Endodermal cell (in vitro differentiated cells): ENCODE data around the gene PDE10A. TPM values are rescaled to one million over a fixed set of nuclear protein-coding genes. Genes with fewer than 3 reads are reported as not detected.

Experiments
- DNase-seq: peaks from one replicate; pipeline ENCODE4 v3.0.0-alpha.2; 2017
- H3K27ac ChIP-seq: 2 replicates; pipeline ENCODE4 v1.5.1; 2013; ENCODE audit warnings: mild to moderate bottlenecking, low read depth, low read length, moderate library complexity
- H3K27me3 ChIP-seq: 2 replicates; pipeline ENCODE4 v1.6.1; 2013; ENCODE audit warnings: mild to moderate bottlenecking, low read length, moderate library complexity; ENCODE audit not compliant: insufficient read depth, control insufficient read depth, poor library complexity, severe bottlenecking
- H3K36me3 ChIP-seq: 2 replicates; pipeline ENCODE4 v1.7.0; 2013; ENCODE audit warnings: mild to moderate bottlenecking, low read length, moderate library complexity; ENCODE audit not compliant: control insufficient read depth, insufficient read depth
- H3K4me1 ChIP-seq: one replicate; pipeline ENCODE4 v1.7.0; 2013; ENCODE audit warnings: low read length; ENCODE audit not compliant: control insufficient read depth, insufficient read depth
- H3K4me3 ChIP-seq: 2 replicates; pipeline ENCODE4 v1.5.1; 2013; ENCODE audit warnings: mild to moderate bottlenecking, low read length, moderate library complexity
- H3K9ac ChIP-seq: 2 replicates; pipeline ENCODE4 v1.6.1; 2013; ENCODE audit warnings: mild to moderate bottlenecking, low read length, moderate library complexity; ENCODE audit not compliant: poor library complexity, severe bottlenecking; ENCODE audit errors: extremely low read depth
- H3K9me3 ChIP-seq: 2 replicates; pipeline ENCODE4 v1.6.1; 2013; ENCODE audit warnings: mild to moderate bottlenecking, low read length, moderate library complexity; ENCODE audit not compliant: control insufficient read depth
- H3K27ac Mint-ChIP-seq: 2 replicates; pipeline ENCODE4 v1.8.0; 2020; ENCODE audit warnings: mixed read lengths
- H3K27me3 Mint-ChIP-seq: 2 replicates; pipeline ENCODE4 v1.8.0; 2021; ENCODE audit warnings: mild to moderate bottlenecking, mixed read lengths; ENCODE audit not compliant: insufficient read depth
- H3K36me3 Mint-ChIP-seq: 2 replicates; pipeline ENCODE4 v1.8.0; 2020; ENCODE audit warnings: low read depth, mixed read lengths
- H3K4me1 Mint-ChIP-seq: 2 replicates; pipeline ENCODE4 v1.8.0; 2020; ENCODE audit warnings: mixed read lengths
- H3K4me3 Mint-ChIP-seq: 2 replicates; pipeline ENCODE4 v1.8.0; 2020; ENCODE audit warnings: mild to moderate bottlenecking, moderate library complexity, mixed read lengths
- H3K9me3 Mint-ChIP-seq: 2 replicates; pipeline ENCODE4 v1.8.0; 2020; ENCODE audit warnings: mild to moderate bottlenecking, mixed read lengths
- CTCF ChIP-seq: fragments of 200-600 bp; sonication (generic); conservative IDR thresholded peaks from 2 replicates; pipeline ENCODE4 v1.5.0; 2021; ENCODE audit warnings: antibody characterized with exemption, mild to moderate bottlenecking
- WGBS, 2 experiments: methylation state at CpG; one replicate each; pipeline versions ENCODE4 v1.1.5 to v1.1.7; 2013; ENCODE audit warnings: missing lambda C conversion rate in 2 of 2, mixed read lengths in 1 of 2; ENCODE audit not compliant: insufficient coverage in 1 of 2, insufficient read length in 1 of 2; 5-methylcytosine and 5-hydroxymethylcytosine counted together
- total RNA-seq, 2 donors: library from RNA; stranded (reverse); fragmentation: NEBNext Ultra II Directional in 1 of 2; extraction: Animal tissue kit (Norgen Biotek cat#: 25700) in 1 of 2; gene quantifications; 2 replicates in 1 of 2; 3 replicates in 1 of 2; pipeline ENCODE4 v1.2.1, GENCODE V29; 2021

PDE10A gene
- total RNA-seq, 2 donors from 2014 or later = 22.8 to 27.8 TPM

GRCh38 chr6:165605901-165606739, 56.9 kb downstream of the PDE10A start:
- H3K4me3 Mint-ChIP-seq = no peak overlapping the region
- WGBS, 2 experiments = 87 to 93% methylated on average over 6 to 13 of the region's 13 CpGs
- peaks cover 13% of the 10 kb centered on the region for H3K9me3 Mint-ChIP-seq
- no peak overlapping the region for H3K27ac Mint-ChIP-seq
- no peaks in the 10 kb centered on the region for H3K27me3 Mint-ChIP-seq
- no peak overlapping the region for H3K27ac ChIP-seq
- H3K4me1 ChIP-seq = peaks cover 2% of the 10 kb centered on the region
- H3K4me1 Mint-ChIP-seq = peaks cover 3% of the 10 kb centered on the region
- no peaks in the 10 kb centered on the region for H3K36me3 Mint-ChIP-seq
- H3K27me3 ChIP-seq = no peaks in the 10 kb centered on the region
- TF ChIP-seq CTCF = no peak
- H3K4me3 ChIP-seq = no peak overlapping the region
- no peaks in the 10 kb centered on the region for H3K36me3 ChIP-seq
- no peak overlapping the region for H3K9ac ChIP-seq
- H3K9me3 ChIP-seq = peaks cover 9% of the 10 kb centered on the region
- DNase-seq = peak; percentile 59

- H3K27ac Mint-ChIP-seq = no peak overlapping the region
- peaks cover 11% of the 10 kb centered on the region for H3K4me1 Mint-ChIP-seq
- H3K9ac ChIP-seq = no peak overlapping the region
- TF ChIP-seq CTCF = no peak
- H3K4me3 ChIP-seq = no peak overlapping the region
- no peaks in the 10 kb centered on the region for H3K27me3 Mint-ChIP-seq
- no peak overlapping the region for H3K4me3 Mint-ChIP-seq
- no peak for DNase-seq
- peaks cover 6% of the 10 kb centered on the region for H3K9me3 Mint-ChIP-seq
- peaks cover 1% of the 10 kb centered on the region for H3K9me3 ChIP-seq
- peaks cover 2% of the 10 kb centered on the region for H3K4me1 ChIP-seq
- no peaks in the 10 kb centered on the region for H3K36me3 ChIP-seq
- H3K27me3 ChIP-seq = no peaks in the 10 kb centered on the region
- H3K27ac ChIP-seq = no peak overlapping the region
- 81 to 83% methylated on average over 9 to 10 of the region's 10 CpGs for WGBS, 2 experiments
- no peaks in the 10 kb centered on the region for H3K36me3 Mint-ChIP-seq
These were observed 57.7 kb downstream of the PDE10A start for GRCh38 chr6:165605182-165605875.

GRCh38 chr6:165602291-165602690, 60.8 kb downstream of the PDE10A start:
- Histone ChIP-seq H3K36me3 (no peaks in the 10 kb centered on the region), H3K4me3 (no peak overlapping the region), H3K27ac (no peak overlapping the region), H3K27me3 (no peaks in the 10 kb centered on the region), H3K9me3 (no peaks in the 10 kb centered on the region), H3K9ac (no peak overlapping the region), H3K4me1 (peaks cover 5% of the 10 kb centered on the region)
- no peak for DNase-seq
- no peak for TF ChIP-seq CTCF
- H3K4me3 Mint-ChIP-seq = no peak overlapping the region
- H3K27ac Mint-ChIP-seq = no peak overlapping the region
- H3K9me3 Mint-ChIP-seq = no peaks in the 10 kb centered on the region
- H3K27me3 Mint-ChIP-seq = no peaks in the 10 kb centered on the region
- peaks cover 23% of the 10 kb centered on the region for H3K4me1 Mint-ChIP-seq
- 90 to 100% methylated on average over 4 to 6 of the region's 6 CpGs for WGBS, 2 experiments
- no peaks in the 10 kb centered on the region for H3K36me3 Mint-ChIP-seq
